SK-N-SH (cell line): ENCODE data around the gene MRPL12.

ENCODE experiments used
- EP300 ChIP-seq, 2 experiments: IDR thresholded peaks; 2 replicates each; pipeline versions ENCODE4 v1.4.0 to v1.6.1; 2012; ENCODE audit warnings: borderline replicate concordance in 1 of 2, low read depth in 1 of 2, low read length in 1 of 2
- EZH2phosphoT487 ChIP-seq: fragments of 200-600 bp; sonication (generic); IDR thresholded peaks from 2 replicates; pipeline ENCODE4 v1.6.1; 2017; ENCODE audit warnings: low read depth, mixed run types, mild to moderate bottlenecking, antibody characterized with exemption, moderate library complexity, borderline replicate concordance
- GABPA ChIP-seq: IDR thresholded peaks from 2 replicates; pipeline ENCODE4 v1.4.0; 2012; ENCODE audit warnings: low read depth, mild to moderate bottlenecking
- JUND ChIP-seq: IDR thresholded peaks from 2 replicates; pipeline ENCODE4 v1.4.0; 2012
- POLR2AphosphoS5 ChIP-seq: IDR thresholded peaks from 2 replicates; pipeline ENCODE4 v1.6.1; 2012; ENCODE audit warnings: low read depth, low read length
- SMC3 ChIP-seq: IDR thresholded peaks from 2 replicates; pipeline ENCODE4 v1.6.1; 2012; ENCODE audit warnings: low read depth, low read length, improper control_type of control experiment
- TAF1 ChIP-seq: IDR thresholded peaks from 2 replicates; pipeline ENCODE4 v1.6.1; 2012; ENCODE audit warnings: low read depth, mild to moderate bottlenecking, low read length, moderate library complexity, borderline replicate concordance
- TF ChIP-seq, protein P1 (sequence below): IDR thresholded peaks from 2 replicates; pipeline ENCODE4 v1.4.0; 2012; ENCODE audit warnings: low read depth
- TF ChIP-seq, protein P2 (sequence below): fragments of 200-600 bp; sonication (generic); IDR thresholded peaks from 2 replicates; pipeline ENCODE4 v1.6.1; 2017; ENCODE audit warnings: antibody characterized with exemption, mild to moderate bottlenecking, moderate library complexity
- TF ChIP-seq, protein P3 (sequence below): fragments of 150-350 bp; IDR thresholded peaks from 2 replicates; pipeline ENCODE4 v1.6.1; 2017; ENCODE audit warnings: antibody characterized with exemption, low read length, low read depth, borderline replicate concordance

DNA sequence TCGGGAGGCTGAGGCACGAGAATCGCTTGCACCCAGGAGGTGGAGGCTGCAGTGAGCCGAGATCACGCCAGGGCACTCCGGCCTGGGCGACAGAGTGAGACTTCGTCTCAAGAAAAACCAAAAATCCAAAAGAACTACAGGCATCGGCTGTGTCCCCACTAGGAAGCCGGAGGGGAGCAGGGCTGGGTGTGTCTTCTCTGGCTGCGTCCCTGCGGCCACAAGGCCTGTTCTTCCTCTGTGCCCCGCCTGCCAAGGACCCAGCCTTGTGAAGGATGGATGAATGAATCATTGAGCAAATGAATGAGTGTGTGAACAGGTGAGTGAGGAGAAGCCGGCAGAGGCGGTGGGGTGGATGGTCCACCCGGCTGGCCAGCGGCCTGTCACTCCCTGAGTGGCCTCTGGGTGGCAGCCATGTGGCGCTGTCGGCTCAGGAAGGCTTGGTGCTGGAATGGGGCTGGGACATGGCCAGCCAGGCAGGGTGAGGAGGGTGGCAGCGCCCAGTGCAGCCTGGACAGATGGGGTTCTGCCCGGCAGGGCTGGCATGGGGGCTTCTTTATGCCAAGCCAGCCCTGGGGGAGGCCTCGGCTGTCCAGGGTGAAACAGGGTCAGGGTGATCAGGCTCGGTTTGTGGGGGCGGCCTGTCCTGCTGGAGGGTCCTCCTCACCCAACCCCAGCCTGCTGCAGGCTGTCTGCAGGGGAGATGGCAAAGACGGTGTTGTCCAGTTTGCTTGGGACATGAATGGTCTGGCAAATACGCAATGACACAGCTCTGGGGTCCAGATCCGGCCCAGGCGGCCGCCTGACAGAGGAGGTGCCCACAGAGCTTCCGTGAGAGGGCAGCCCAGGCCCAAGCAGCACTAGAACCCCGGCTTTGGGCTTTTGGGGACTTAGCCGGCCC is 30.6 kb downstream of the MRPL12 start:
- TF ChIP-seq EP300 (IDR thresholded peaks at IDR 0.05; ENCODE audit: borderline replicate concordance in 1 of 2, low read depth in 1 of 2, low read length in 1 of 2) (no peak), JUND (no peak), GABPA (no peak), POLR2AphosphoS5 (no peak), EZH2phosphoT487 (no peak), TAF1 (no peak), SMC3 (peak; percentile 93)
- TF ChIP-seq, protein P1, sequence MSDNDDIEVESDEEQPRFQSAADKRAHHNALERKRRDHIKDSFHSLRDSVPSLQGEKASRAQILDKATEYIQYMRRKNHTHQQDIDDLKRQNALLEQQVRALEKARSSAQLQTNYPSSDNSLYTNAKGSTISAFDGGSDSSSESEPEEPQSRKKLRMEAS, result no peak
- TF ChIP-seq, protein P2, sequence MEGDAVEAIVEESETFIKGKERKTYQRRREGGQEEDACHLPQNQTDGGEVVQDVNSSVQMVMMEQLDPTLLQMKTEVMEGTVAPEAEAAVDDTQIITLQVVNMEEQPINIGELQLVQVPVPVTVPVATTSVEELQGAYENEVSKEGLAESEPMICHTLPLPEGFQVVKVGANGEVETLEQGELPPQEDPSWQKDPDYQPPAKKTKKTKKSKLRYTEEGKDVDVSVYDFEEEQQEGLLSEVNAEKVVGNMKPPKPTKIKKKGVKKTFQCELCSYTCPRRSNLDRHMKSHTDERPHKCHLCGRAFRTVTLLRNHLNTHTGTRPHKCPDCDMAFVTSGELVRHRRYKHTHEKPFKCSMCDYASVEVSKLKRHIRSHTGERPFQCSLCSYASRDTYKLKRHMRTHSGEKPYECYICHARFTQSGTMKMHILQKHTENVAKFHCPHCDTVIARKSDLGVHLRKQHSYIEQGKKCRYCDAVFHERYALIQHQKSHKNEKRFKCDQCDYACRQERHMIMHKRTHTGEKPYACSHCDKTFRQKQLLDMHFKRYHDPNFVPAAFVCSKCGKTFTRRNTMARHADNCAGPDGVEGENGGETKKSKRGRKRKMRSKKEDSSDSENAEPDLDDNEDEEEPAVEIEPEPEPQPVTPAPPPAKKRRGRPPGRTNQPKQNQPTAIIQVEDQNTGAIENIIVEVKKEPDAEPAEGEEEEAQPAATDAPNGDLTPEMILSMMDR, result peak; percentile 96
- TF ChIP-seq, protein P3, sequence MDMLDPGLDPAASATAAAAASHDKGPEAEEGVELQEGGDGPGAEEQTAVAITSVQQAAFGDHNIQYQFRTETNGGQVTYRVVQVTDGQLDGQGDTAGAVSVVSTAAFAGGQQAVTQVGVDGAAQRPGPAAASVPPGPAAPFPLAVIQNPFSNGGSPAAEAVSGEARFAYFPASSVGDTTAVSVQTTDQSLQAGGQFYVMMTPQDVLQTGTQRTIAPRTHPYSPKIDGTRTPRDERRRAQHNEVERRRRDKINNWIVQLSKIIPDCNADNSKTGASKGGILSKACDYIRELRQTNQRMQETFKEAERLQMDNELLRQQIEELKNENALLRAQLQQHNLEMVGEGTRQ, result no peak
